Lung (tissue), 12 donors: Measurements from ENCODE around the gene IGBP1. TPM values are rescaled to one million over a fixed set of nuclear protein-coding genes. Genes with fewer than 3 reads are reported as not detected.

Experiments
- ATAC-seq: fragments of 200-7000 bp; cut with Tn5 transposase; one replicate; pipeline ENCODE4 v1.9.1; 2020; ENCODE audit warnings: moderate number of reproducible peaks; ENCODE audit not compliant: insufficient read depth, low FRiP score
- DNase-seq, 3 donors: peaks; one replicate each; pipeline ENCODE4 v3.0.0-alpha.2; 2013 to 2017
- H3K27ac ChIP-seq, 2 donors: one replicate each; pipeline ENCODE4 v1.5.1; 2013; ENCODE audit warnings: mild to moderate bottlenecking in 2 of 2, moderate library complexity in 2 of 2, control low read depth in 1 of 2, inconsistent platforms in 1 of 2, low read depth in 1 of 2, low read length in 1 of 2
- H3K27me3 ChIP-seq, 3 donors: one replicate each; pipeline ENCODE4 v1.5.1; 2013; ENCODE audit warnings: low read length in 2 of 3; ENCODE audit not compliant: control insufficient read depth in 3 of 3, insufficient read depth in 3 of 3
- H3K36me3 ChIP-seq, 4 donors: one replicate each; pipeline ENCODE4 v1.5.1; 2013; ENCODE audit warnings: low read length in 4 of 4, mild to moderate bottlenecking in 1 of 4, moderate library complexity in 1 of 4; ENCODE audit not compliant: control insufficient read depth in 4 of 4, insufficient read depth in 4 of 4
- H3K4me1 ChIP-seq, 5 donors: one replicate each; pipeline ENCODE4 v1.5.1; 2013; ENCODE audit warnings: low read length in 5 of 5, mild to moderate bottlenecking in 2 of 5, moderate library complexity in 1 of 5; ENCODE audit not compliant: control insufficient read depth in 5 of 5, insufficient read depth in 5 of 5
- H3K4me3 ChIP-seq: one replicate; pipeline ENCODE4 v1.5.1; 2013; ENCODE audit warnings: mild to moderate bottlenecking, control low read depth, moderate library complexity
- H3K9ac ChIP-seq, 2 donors: one replicate each; pipeline ENCODE4 v1.5.1; 2013; ENCODE audit warnings: low read length in 2 of 2, control low read depth in 1 of 2; ENCODE audit not compliant: insufficient read depth in 1 of 2
- H3K9me3 ChIP-seq, 4 donors: one replicate each; pipeline ENCODE4 v1.5.1; 2013; ENCODE audit warnings: low read length in 3 of 4, mild to moderate bottlenecking in 1 of 4, moderate library complexity in 1 of 4; ENCODE audit not compliant: control insufficient read depth in 4 of 4, insufficient read depth in 3 of 4
- WGBS, 2 donors: extraction: QIAGEN DNeasy Blood & Tissue Kit; methylation state at CpG; one replicate each; pipeline ENCODE4 v1.1.7; 2013; 5-methylcytosine and 5-hydroxymethylcytosine counted together
- polyA plus RNA-seq, 2 donors: library from polyadenylated mRNA; stranded (reverse); fragments of 200-250 nt; gene quantifications; one replicate each; pipeline ENCODE4 v1.2.1, GENCODE V29; 2013
- total RNA-seq, 2 donors: library from RNA; depleted of rRNA in 1 of 2; stranded (reverse); fragments of >200 nt in 1 of 2; gene quantifications; one replicate each; pipeline ENCODE4 v1.2.1, GENCODE V29; 2014 to 2021
- TF ChIP-seq, protein P1 (sequence below): IDR thresholded peaks from 2 replicates; pipeline ENCODE4 v1.5.1; 2012; ENCODE audit warnings: mild to moderate bottlenecking; ENCODE audit errors: control extremely low read depth, extremely low read depth
- donor health status: control.
- donor health status: control.
- donor health status: Bipolar disorder and iron deficiency.
- donor health status: healthy.
- donor health status: DM: yes; HTN: yes; CAD: no.

IGBP1 gene
- total and polyA plus RNA-seq, 4 donors: 35.5 to 69.1 (median 38.3) TPM

DNA sequence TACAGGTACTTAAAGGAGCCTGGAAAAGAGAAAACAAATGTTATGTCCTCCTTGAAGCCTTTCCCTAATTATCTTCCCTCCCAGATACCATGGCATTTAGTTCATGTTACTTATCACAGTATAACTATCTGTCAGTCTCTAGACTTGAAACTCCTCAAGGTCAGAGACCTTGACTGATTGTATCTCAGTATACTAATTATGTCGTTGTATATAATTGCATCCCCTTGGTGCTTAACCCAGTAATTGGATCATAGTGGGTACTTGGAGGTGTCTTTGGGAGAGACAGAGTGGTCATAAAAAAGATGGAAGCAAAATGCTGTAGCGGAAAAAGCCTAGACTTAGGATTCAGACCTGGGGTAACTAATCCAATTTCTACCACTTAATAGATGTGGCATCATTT, 8.1 kb downstream of the IGBP1 start:
- Histone ChIP-seq H3K36me3 (peaks cover 0 to 3% (median under 1%) of the 10 kb centered on the region in 4 donors), H3K27ac (no peak overlapping the region), H3K27me3 (peaks cover 0 to 3% (median 0%) of the 10 kb centered on the region in 3 donors), H3K4me1 (no peaks in the 10 kb centered on the region), H3K9me3 (no peaks in the 10 kb centered on the region), H3K4me3 (no peak overlapping the region), H3K9ac (no peak overlapping the region)
- TF ChIP-seq, protein P1, sequence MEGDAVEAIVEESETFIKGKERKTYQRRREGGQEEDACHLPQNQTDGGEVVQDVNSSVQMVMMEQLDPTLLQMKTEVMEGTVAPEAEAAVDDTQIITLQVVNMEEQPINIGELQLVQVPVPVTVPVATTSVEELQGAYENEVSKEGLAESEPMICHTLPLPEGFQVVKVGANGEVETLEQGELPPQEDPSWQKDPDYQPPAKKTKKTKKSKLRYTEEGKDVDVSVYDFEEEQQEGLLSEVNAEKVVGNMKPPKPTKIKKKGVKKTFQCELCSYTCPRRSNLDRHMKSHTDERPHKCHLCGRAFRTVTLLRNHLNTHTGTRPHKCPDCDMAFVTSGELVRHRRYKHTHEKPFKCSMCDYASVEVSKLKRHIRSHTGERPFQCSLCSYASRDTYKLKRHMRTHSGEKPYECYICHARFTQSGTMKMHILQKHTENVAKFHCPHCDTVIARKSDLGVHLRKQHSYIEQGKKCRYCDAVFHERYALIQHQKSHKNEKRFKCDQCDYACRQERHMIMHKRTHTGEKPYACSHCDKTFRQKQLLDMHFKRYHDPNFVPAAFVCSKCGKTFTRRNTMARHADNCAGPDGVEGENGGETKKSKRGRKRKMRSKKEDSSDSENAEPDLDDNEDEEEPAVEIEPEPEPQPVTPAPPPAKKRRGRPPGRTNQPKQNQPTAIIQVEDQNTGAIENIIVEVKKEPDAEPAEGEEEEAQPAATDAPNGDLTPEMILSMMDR: no peak
- WGBS, 2 donors: 85 to 100% methylated on average over 2 of the region's 2 CpGs
- ATAC-seq: no peak
- no peak for DNase-seq

DNA sequence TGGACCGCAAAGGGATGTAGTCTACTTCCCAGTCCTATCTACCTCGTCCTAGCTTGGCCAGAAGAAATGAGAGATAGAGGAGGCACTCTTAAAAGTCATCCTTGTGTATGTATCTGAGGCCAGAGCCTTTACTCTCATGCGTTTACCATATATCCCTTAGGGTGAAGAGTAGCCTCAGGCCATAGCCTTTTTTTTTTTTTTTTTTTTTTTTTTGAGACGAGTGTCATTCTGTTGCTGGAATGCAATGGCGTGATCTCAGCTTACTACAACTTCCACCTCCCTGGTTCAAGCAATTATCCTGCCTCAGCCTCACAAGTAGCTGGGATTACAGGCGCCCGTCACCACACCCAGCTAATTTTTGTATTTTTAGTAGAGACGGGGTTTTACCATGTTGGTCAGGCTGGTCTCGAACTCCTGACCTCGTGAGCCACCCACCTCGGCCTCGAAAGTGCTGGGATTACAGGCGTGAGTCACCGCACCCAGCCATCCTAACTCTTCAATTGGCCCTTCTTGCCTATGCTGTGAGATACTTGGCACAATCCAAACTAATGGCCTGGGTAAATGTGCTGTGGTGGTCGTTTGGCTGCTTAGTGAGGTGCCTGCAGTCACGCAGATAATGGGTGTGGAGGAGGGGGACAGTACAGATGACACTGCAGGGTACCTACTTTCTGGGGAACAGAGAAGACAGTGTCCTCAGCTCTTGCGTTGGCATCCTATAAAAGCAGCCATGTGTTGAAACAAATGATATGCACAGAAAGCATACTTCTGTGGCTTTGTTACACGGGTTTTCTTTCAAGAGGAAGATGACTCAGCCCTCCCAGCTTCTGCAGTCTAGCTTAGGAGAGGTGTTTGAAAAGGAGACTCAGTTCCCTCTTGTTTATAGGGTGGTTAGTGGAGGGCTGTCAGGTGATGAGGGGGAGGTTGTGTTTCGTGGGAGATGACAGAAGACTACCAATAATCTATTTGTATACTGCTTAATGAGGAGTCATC, 33.6 kb downstream of the IGBP1 start:
- 80 to 91% methylated on average over 17 to 19 of the region's 19 CpGs for WGBS, 2 donors
- Histone ChIP-seq H3K4me1 (peaks cover 0 to 7% (median 0%) of the 10 kb centered on the region in 5 donors), H3K36me3 (peaks cover 0 to 2% (median 2%) of the 10 kb centered on the region in 4 donors), H3K9ac (no peak overlapping the region), H3K4me3 (no peak overlapping the region), H3K27me3 (peaks cover 0 to 2% (median 0%) of the 10 kb centered on the region in 3 donors), H3K9me3 (peaks cover 0 to 2% (median under 1%) of the 10 kb centered on the region in 4 donors), H3K27ac (no peak overlapping the region)
- DNase-seq: no peak
- TF ChIP-seq, protein P1: no peak
- ATAC-seq: no peak

DNA sequence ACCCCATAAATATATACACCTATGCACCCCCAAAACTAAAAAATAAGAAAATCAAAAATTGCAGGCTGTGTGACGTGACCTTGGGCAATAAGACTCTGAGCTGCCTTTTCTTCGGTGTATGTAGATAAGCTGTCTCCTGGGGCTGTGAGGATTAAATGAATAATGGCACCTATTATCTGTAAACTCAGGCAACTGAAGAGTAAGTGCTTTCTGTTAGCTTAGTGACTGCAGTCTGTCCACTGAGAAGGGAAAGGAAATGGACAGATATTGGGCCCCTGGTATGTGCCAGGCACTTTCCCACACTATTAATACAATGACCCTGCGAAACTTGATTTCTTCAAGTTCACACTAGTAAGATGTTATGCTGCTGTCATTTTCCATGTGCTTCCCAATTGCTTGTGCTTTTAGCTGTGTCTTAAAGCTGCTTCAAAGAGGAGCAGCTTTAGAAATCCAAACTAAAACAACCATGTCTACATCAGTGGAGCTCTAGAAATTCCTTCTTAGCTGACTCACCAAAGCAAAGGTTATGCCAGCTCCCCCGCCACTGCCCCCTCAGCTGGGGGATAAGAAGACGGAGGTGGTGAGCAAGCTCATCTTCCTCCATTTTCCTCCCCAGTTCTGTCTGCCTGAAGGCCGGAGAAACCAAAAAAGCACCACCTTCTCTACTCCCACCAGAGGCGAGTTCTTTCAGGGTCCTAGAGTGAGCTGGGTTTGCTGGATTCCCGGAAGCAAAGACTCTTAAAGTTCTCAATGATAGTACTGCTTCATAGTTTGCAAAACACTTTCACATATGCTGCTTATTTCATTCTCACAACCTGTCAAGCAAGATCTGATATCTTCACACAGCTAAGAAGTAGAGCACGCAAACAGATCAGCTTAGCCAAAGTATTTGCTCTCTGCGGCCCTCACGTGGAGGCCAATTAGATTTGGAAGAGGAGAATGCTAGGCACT, 35.3 kb downstream of the IGBP1 start:
- ATAC-seq (peak; percentile 70), DNase-seq (peak; percentile 17 to 57 (median 53))
- peaks cover 0 to 7% (median 0%) of the 10 kb centered on the region in 5 donors for H3K4me1 ChIP-seq
- TF ChIP-seq, protein P1: no peak
- peaks cover 0 to 2% (median 0%) of the 10 kb centered on the region in 3 donors for H3K27me3 ChIP-seq
- H3K9me3 ChIP-seq: peaks cover 0 to 2% (median under 1%) of the 10 kb centered on the region in 4 donors
- WGBS, 2 donors: 48 to 67% methylated on average over 11 of the region's 11 CpGs
- peaks cover 0 to 2% (median 1%) of the 10 kb centered on the region in 4 donors for H3K36me3 ChIP-seq
- no peak overlapping the region for H3K4me3 ChIP-seq
- H3K9ac ChIP-seq: no peak overlapping the region
- H3K27ac ChIP-seq: peak overlapping the region in 1 of 2 donors; percentile 23
